ENCODE data around the gene SHF.

DNA sequence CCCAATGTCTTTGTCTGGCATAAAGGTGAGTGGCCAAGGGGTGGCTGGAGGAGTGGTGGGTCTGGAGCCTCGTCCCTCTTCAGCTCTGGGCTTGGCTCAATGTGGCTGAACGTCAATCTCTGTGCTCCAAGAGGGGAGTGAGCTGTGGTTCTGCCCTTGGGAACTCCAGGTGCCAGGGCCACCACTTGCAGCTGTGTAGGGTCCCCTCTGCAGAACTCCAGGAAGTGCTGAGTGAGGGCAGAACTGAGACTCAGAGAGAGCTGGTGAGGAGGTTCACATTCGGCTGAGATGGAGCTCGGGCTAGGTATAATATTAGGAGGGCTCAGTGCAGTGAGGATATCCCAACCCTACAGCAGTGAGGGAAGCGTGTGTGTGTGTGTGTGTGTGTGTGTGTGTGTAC is 46.4 kb downstream of the SHF start:
- TF ChIP-seq, protein P1, sequence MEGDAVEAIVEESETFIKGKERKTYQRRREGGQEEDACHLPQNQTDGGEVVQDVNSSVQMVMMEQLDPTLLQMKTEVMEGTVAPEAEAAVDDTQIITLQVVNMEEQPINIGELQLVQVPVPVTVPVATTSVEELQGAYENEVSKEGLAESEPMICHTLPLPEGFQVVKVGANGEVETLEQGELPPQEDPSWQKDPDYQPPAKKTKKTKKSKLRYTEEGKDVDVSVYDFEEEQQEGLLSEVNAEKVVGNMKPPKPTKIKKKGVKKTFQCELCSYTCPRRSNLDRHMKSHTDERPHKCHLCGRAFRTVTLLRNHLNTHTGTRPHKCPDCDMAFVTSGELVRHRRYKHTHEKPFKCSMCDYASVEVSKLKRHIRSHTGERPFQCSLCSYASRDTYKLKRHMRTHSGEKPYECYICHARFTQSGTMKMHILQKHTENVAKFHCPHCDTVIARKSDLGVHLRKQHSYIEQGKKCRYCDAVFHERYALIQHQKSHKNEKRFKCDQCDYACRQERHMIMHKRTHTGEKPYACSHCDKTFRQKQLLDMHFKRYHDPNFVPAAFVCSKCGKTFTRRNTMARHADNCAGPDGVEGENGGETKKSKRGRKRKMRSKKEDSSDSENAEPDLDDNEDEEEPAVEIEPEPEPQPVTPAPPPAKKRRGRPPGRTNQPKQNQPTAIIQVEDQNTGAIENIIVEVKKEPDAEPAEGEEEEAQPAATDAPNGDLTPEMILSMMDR (IDR thresholded peaks at IDR 0.05): no peak
- no peak for TF ChIP-seq EZH2 (IDR thresholded peaks at IDR 0.05; ENCODE audit: borderline replicate concordance, insufficient read depth, low read depth, low read length, poor library complexity, severe bottlenecking)

Measured in B cell (primary cell).